GM19397 (cell line): ENCODE measurements around the gene KRTAP5-1.

ENCODE experiments used
- ATAC-seq: cut with Tn5 transposase; IDR thresholded peaks from one replicate; pipeline ENCODE4 v1.9.1; 2021; ENCODE audit warnings: mild to moderate bottlenecking, moderate library complexity; ENCODE audit not compliant: unreplicated experiment

KRTAP5-1 gene

DNA sequence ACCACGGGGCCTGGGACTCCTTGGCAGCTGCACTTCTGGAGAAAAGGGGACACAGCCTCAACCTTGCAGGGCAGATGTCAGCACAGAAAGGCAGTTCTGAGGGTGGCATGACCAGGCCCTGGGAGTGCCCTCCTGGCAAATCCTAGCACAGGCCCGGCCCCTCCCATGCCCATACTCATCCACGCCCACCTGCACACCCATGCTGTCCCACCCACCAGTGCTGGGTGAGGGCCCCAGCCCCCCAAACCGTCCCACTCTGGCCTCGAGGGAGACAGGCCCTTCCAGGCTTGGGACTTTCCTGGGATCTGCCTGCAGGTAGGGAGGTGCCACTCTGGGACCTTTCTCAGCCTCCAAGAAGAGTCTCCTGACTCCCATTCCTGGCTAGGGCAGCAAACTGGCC, 23.1 kb downstream of the KRTAP5-1 start:
- no peak for ATAC-seq

DNA sequence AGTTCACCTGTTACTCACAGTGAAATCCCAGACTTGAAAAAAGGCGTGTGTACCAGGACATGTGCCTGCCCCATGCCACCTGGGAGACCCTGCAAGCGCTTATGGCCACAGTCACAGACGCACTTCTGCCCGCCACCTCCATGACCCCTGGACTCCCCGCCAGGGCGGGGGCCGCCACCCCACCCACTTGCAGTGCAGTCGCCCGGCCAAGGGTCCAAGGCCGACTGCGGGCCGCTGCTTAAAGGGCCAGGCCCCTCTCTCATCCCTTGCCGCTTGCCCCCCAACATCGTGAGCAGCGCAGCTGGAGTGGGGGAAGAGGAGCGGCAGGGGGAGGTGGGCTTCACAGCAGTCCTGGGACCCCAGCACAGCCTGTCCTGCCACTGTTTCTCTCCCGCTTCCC, 23.8 kb downstream of the KRTAP5-1 start:
- ATAC-seq = no peak

DNA sequence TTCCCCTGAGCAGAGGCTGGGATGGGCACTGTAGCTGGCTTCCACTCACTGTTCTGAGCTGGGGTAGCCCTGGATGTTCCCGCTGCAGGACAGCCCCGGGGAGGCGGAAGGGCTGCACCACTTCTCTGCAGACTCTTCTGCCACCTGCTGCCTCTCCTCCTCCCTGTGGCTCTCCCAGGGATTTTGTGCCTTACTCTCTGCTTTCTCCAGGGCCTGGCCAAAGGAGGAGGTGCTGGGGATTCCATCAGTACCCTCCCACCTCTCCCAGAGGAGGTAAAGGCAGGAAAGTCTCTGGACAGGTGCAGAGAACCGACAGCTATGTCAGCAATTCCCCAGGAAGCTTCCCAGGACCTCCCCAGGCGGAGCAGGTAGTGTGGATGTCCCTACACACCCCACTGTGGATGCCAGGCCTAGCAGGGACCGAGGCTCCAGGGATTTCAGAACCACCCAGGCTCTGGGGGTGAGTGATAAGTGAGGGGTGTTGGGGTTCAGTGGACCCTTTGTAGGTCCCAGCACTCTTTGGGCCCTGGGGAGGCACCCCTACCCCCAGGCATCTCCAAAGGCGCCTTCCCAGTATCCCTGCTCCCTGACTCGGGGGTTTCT, 24.3 kb downstream of the KRTAP5-1 start:
- ATAC-seq = no peak

DNA sequence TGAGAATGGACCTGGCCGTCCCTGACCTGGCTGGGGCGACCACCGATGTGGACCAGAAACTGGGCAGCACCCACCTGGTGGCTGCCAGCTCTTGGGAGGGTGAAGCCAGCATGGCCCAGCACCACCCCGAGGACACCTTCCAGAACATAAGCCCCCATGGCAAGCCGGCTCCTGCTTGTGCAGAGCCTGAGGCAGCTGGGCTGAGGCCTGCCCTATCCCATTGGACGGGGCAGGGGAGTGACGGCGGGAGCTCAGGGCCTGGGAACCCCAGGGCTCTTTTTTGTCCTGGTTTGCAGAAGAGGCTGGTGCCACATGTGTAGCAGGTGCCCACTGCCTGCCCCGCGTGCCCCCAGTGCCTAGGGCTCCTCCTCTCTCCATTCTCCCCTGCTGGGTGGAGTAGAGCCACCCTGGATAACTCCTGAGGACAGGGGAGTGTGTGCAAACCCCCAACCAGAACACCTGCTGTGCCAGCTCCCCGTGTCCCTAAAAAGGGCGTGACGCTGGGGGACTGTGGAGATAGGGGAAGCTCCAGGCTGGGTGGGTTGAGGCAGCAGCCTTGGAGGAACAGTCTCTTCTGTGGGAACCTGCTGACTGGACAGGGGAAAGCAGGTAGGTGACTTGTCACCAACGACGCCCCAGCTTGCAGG, 25.0 kb downstream of the KRTAP5-1 start:
- no peak for ATAC-seq

DNA sequence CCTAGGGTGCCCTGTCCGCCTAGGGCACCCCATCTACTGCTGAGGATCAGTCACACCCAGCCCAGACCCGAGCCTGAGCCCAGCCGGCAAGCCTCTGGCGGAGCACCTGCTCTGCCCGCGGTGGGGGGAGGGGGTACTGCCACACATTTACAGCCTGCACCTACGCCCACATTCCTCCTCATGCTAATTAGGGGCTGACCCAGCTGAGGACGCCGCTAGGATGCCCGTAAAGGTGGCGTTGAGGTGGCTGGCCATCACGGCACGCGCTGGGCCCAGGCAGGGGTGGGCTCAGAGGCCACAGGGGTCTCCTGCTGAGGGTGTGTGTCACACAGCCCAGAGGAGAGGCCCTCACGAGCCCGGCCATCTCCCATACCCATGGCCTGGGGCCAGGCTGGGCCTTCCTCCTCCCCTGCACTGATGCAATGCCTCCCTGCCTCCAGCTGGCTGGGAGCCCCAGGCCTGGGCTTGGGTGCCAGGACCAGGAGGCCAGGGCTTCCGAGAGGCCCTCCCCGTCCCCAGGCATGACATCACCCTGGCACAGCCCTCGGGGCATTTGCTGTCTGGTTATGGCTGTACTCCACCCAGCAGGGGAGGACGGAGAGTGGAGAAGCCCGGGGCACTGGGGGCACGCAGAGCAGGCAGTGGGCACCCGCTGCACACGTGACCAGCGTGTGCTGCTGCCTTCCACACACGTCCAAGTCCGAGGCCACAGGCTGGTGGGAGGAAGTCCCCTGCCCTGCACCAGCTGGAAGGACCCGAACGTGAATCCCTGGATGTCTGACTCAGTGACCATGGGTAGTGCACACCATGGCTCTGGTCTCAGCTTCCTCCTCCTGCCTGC, 25.8 kb downstream of the KRTAP5-1 start:
- no peak for ATAC-seq

DNA sequence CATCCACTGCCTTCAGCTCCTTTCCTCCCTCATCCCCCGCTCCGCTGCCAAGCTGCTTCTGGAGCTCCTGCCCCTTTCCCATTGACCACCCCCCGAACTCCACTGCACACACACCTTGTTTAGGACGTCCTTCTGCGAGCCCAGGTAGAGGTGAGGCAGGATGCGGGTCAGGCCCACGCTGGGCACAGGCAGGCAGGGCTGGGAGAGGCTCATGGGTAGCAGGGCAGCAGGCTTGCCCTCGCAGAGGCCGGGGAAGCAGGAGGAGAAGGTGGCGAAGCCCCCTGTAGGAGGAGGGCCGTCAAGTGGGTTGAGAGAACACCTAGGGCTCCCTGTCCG, 26.3 kb downstream of the KRTAP5-1 start:
- ATAC-seq = no peak

DNA sequence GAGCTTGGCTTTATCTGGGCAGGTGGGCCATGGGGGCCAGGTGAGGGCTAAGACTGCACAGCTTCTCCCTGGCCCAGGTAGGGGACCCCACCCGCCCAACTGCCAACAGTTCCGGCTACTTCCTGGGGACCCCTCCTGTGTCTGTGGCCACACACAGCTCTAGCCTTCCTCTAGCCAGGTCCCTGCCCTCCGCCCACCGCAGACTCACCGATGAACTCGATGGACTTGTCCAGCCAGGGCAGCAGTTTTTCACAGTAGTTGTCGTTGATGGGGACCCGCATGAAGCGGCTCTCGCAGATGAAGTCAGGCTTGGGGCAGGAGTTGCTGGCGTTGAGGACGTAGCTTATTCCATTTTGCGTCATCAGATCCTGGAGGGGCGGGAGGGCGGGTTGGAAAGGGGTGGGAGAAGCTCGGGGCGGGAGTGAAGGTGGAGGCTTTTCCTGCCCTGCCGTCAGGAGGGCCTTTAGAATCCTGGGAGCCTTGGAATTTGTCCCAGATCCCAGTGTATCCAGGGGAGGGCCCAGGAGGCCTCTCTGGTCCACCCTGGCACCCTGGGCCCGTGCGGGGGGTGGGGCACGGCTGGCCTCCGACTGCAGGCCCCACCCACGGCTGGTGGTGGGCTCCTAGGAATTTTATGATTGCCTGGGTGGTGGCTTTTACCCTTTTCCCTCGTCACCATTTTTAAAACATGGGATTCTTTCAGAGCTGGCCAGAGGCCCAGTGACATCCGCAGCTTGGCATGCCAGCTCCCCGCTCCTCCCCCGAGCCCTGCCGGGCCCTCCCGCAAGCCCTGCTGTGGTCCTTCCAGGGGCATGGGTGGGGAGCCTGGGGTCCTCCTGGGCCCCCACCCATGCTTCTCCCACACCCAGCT, 26.9 kb downstream of the KRTAP5-1 start:
- no peak for ATAC-seq

DNA sequence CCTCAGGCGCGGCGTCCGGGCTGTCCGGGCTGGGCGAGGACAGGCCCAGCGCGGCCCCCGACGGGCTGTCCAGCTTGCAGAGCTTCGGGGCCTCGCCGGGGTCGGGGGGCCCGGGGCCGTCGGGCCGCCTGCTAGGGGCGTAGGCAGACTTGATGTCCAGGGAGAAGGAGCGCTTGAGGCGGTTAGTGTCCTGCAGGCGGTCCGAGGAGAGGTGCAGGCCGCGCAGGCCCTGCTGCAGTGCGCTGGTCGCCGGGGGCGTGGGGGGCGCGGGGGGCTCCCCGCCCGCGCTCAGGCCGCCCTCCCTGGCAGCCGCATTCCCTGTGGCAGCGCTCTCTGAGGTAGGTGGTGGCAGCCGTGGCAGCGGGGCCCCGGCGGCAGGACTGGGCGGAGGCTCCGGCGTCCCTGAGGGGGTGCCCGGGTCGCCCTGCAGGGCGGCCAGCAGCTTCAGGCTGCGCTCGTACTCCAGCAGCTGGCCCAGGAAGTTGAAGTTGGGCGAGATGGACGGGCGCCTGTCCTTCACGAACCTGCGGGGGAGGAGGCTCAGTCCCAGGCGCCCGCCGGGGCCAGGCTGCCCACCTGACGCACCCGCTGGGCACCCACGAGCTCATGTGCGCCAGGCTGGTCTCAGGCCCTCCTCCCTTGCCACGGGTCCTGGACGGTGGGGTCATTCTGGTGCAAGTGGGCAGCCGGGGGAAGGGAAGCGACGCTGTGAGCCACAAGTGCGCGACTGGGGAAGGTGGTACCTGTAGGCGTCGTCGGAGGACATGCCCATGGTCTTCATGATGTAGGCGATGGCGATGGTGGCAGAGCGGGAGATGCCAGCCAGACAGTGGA, 27.8 kb downstream of the KRTAP5-1 start:
- no peak for ATAC-seq

DNA sequence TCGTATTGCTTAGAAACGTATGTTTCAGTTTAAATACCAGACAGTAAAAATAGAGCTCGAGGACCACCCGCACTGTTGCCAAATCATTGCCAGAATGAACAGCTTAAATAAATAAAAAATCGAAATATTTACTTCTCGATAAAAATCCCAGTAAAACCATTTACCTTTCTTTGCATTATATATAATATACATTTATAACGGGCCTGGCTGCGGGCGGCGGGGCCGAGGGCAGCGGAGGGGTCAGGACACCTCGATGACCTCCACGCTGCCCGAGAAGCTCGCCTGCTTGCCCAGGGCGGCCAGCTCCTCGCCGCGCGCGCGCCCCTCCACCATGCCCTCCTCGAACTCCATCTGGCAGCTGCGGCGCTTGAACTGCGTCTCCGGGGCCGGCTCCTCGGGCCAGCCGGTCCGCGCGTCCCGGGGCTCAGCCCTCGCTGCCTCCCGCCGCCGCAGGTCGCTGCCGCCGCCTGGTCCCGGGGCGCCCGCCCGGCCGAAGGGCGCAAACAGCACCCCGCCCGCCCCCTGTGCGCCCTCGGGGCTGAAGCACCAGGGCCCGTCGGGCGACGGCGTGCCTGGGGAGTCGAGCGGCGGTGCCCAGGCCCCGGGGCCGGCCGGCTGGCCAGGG, 28.7 kb downstream of the KRTAP5-1 start:
- ATAC-seq = no peak

DNA sequence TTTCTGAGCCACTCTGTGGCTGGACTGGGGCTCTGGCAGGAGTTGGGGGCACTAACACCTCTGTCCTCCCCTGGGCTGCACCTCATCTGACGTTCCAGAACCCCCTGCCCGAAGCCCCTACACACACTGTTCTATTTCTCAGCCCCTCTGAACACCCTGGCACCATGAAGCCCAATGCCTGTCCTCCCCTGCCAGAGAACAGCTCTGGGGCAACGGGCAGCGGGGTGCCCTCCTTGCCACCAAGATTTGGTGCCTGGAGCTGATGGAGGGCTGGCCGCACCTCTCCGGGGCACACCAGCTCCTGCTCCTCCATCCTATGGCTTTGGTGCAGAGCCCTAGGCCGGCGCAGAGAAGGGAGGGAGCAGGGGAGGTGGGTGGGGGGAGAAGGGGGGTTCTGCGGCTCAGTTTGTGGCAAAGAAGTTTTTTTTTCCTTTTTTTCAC, 29.4 kb downstream of the KRTAP5-1 start:
- no peak for ATAC-seq

DNA sequence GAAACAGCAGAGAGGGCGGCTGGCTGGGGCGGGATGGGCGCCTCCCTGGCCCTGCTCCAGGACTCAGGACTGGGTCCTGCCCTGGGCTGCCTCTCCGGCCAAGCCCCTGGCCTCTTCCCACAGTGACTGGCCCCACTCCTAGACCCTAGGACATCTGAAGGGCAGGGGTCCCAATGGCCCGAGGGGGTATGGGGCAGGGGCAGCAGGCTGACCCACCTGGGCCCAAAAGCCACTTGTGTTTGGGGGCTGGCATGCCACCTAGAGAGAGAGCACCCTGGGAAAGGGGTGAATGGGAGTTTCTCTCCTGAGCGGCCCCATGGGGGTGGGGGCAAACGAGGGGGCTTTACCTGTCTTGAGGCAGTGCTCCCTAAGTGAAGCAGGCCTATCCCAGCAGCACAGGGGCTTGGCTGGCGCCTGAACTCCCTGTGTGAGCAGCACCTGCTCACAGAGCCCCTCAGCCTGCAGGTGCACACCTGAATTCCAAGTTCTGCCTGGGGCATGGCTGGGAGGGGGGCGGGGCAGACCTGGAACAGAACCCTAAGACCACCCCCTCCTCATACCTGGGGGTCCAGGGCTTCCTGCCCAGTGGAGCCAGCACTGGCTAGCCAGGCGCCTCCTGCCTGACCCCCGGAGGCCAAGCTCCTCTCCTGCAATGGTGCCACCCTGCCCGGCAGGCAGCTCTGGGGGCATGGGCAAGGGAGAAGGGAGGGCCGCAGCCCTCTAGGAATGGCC, 29.9 kb downstream of the KRTAP5-1 start:
- ATAC-seq = no peak

DNA sequence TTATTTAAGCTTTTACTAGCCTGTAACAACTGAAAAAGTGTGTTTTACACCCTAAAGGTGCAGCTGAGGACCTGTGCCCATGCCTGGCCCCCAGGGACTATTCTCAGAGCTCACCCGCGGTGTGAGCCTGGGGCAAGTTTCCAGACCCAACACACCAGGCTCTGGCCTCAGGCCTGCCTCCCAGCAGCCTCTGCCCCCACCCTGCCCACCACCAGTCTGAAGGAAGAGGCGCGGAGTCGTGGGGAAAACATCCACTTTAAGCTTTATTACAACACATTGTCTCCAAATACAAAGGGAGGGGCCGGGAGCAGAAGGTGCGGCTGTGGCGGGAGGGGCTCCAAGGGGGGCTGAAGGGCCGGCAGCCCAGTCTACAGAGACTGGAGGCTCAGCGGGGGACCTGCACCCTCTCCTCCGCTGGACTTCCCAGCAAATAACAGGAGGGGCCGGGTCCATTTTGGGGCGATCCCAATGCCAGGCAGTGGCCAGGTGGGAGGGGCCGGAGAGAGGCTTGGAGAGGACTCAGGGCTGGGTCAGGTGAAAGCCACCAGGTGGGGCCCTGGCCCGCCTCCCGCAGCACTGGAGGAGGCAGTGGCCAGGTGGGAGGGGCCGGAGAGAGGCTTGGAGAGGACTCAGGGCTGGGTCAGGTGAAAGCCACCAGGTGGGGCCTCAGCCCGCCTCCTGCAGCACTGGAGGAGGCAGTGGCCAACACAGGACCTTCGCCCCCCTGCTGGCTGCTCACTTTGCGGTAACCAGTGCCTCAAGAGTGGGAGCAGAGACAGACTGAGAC, 31.1 kb downstream of the KRTAP5-1 start:
- ATAC-seq = no peak

DNA sequence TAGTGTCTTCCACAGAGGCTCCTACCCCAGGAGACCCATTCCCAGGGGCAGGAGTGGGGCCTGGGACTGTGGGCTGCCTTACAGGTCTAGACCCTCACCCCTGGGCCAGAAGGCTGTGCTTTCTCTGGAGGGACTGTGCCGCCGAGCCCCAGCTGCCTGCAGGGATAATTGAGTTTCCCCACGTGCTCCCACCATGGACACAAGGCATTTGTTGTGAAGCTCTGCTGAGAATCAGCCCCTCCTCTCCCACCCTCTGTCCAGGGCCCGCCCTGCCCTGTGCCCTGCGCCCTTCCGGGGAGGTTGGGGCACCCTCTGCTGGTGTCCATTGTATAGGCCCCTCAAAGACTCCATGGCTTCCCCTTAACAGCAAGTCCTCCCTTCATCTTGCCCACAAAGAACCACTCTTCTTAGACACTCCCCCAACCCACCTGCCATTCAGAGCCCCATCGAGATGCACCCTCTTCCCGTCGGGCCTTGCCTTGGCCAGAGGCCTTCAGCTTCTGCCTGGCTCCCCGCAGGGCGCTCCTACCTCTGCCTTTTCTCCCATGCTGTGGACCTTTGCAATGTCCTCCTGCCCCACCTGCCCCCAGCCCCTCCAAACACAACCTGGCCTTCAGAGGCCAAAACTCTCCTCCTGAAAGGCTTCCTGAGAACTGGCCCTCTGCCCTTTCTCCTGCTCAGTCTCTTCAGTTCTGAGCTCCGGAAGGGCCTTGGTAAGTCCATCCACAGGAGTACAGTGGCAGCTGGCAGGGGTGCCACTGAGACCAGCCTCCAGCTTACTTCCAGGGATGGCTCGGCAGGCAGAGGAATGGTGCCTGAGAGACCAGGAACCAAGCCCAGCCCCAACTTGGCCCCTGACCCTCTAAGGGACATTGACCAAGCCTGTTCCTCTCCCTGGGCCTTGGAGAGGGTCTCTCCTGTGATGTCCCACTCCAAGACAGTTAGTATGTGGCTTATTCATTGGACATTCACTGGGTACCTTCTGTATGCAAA, 35.4 kb downstream of the KRTAP5-1 start:
- no peak for ATAC-seq

DNA sequence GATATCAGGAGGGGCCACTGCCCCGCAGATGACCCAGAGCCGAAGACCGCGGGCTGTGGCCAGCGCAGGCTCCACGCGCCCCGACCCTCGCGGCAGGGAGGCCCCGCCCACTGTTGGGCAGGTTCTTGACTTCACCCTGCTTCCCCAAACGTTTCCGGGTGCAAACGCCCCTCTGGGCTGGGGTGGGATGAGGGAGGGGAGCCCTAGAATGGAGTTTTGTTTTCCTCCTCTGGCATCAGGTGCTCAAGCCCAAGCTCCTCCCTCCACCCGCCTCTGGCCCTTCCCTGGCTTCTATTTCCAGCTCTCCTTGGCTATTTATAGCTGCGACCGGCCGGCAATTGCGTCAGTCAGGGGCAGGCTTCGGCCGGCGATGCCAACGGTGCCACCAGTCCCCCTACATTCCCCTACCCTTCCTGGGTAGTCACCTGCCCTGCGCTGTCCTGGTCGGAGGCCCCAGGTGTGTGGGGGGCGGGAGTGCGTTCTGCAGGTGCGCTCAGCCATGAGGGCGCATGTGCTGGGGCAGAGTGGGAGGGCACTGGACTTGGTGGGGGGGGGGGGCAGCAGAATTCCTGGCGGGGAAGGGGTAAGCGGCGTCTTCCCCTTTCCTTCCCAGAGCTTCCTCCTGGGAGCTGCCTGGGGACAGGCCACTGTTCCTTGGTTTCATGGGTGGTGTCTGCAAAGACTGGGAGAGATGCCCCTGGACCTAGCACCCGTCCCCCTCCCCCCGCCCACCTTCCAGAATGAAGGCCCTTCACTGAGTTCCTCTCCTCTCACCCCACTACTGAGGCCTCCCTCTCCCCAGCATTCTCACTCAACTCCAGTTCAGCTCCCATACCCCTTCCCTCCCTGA, 36.6 kb downstream of the KRTAP5-1 start:
- ATAC-seq = no peak

DNA sequence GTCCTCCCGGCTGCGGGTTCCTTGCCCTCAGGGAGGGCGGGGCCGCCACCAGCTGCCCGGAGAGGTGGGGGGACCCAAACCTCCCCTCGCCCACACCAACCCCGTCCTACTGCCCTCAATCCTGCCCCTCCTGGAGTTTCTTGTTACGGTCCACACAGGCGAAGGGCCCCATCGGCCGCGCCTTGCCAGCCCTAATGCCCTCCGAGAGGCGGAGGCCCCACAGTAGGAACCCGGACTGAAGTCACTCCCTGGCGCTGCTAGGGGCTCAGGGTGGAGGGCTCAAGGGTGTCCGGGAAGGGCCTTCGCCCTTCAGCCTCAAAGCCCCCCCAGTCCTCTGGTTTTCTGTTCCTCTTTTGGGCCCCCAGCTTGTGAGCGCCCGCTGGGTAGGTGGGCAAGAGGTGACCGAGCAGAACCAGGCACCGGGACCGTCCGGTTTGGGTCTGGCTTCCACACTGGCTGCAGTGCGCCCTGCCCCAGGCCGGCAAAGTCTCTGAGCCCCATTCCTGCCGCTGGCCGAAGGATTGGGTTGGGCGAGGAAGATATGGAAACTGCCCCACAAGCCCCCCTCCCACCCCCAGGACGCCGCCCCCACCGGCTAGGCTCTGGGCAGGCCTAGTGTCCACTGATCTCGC, 37.5 kb downstream of the KRTAP5-1 start:
- ATAC-seq = no peak
